SK-N-SH treated with all-trans-retinoic acid at 6 μM for 48 hours (cell line): ENCODE data around the gene TMPRSS11D.

Source experiments
- ATAC-seq: fragments of 200-7000 bp; cut with Tn5 transposase; 3 replicates; pipeline ENCODE4 v1.9.1; 2020; ENCODE audit warnings: mild to moderate bottlenecking, moderate library complexity
- BACH2 ChIP-seq: fragments of 250-450 bp; sonication (Bioruptor Pico); IDR thresholded peaks from 2 replicates; pipeline ENCODE4 v1.9.0; 2021; ENCODE audit warnings: mild to moderate bottlenecking, borderline replicate concordance
- ESRRG ChIP-seq: fragments of 250-450 bp; sonication (Bioruptor Pico); IDR thresholded peaks from 2 replicates; pipeline ENCODE4 v1.6.1; 2021; ENCODE audit warnings: mild to moderate bottlenecking
- GLIS3 ChIP-seq: fragments of 250-450 bp; sonication (Bioruptor Pico); IDR thresholded peaks from 2 replicates; pipeline ENCODE4 v1.5.0; 2020; ENCODE audit warnings: mild to moderate bottlenecking, moderate library complexity
- OSR1 ChIP-seq: fragments of 250-450 bp; sonication (Bioruptor Pico); IDR thresholded peaks from 2 replicates; pipeline ENCODE4 v1.8.0; 2022; ENCODE audit warnings: moderate library complexity, mild to moderate bottlenecking, inconsistent platforms
- PPARA ChIP-seq: fragments of 250-450 bp; sonication (Bioruptor Pico); IDR thresholded peaks from 2 replicates; pipeline ENCODE4 v1.5.0; 2020; ENCODE audit warnings: mild to moderate bottlenecking, borderline replicate concordance
- RARB ChIP-seq: fragments of 250-450 bp; sonication (Bioruptor Pico); IDR thresholded peaks from 2 replicates; pipeline ENCODE4 v1.8.0; 2021; ENCODE audit warnings: mild to moderate bottlenecking, moderate library complexity
- SNAI2 ChIP-seq: fragments of 250-450 bp; sonication (Bioruptor Pico); IDR thresholded peaks from 2 replicates; pipeline ENCODE4 v1.5.0; 2020; ENCODE audit warnings: mild to moderate bottlenecking, moderate library complexity
- TCF4 ChIP-seq: fragments of 250-450 bp; sonication (Bioruptor Pico); IDR thresholded peaks from 2 replicates; pipeline ENCODE4 v1.8.0; 2021; ENCODE audit warnings: mild to moderate bottlenecking, moderate library complexity, borderline replicate concordance
- TOX ChIP-seq: fragments of 250-450 bp; sonication (Bioruptor Pico); IDR thresholded peaks from 2 replicates; pipeline ENCODE4 v1.8.0; 2021; ENCODE audit warnings: mild to moderate bottlenecking, moderate library complexity, borderline replicate concordance
- ZC3H10 ChIP-seq: fragments of 250-450 bp; sonication (Bioruptor Pico); IDR thresholded peaks from 2 replicates; pipeline ENCODE4 v1.5.1; 2021; ENCODE audit warnings: mild to moderate bottlenecking, moderate library complexity
- ZFP3 ChIP-seq: fragments of 250-450 bp; sonication (Bioruptor Pico); IDR thresholded peaks from 2 replicates; pipeline ENCODE4 v1.5.0; 2020; ENCODE audit warnings: mild to moderate bottlenecking, moderate library complexity
- ZFP30 ChIP-seq: fragments of 450-650 bp; formaldehyde crosslinking; IDR thresholded peaks from 2 replicates; pipeline ENCODE4 v1.5.0; 2022; ENCODE audit warnings: mild to moderate bottlenecking, moderate library complexity
- ZNF565 ChIP-seq: fragments of 450-650 bp; formaldehyde crosslinking; conservative IDR thresholded peaks from 2 replicates; pipeline ENCODE4 v1.5.0; 2020; ENCODE audit warnings: low read depth, mild to moderate bottlenecking, moderate library complexity
- ZNF70 ChIP-seq: fragments of 450-650 bp; formaldehyde crosslinking; IDR thresholded peaks from 2 replicates; pipeline ENCODE4 v1.5.0; 2020; ENCODE audit warnings: mild to moderate bottlenecking, moderate library complexity
- TF ChIP-seq, protein P1 (sequence below): fragments of 250-450 bp; sonication (Bioruptor Pico); IDR thresholded peaks from 2 replicates; pipeline ENCODE4 v1.5.1; 2020; ENCODE audit warnings: low read depth, mild to moderate bottlenecking, moderate library complexity
- TF ChIP-seq, protein P2 (sequence below): fragments of 250-450 bp; sonication (Bioruptor Pico); IDR thresholded peaks from 2 replicates; pipeline ENCODE4 v1.8.0; 2021; ENCODE audit warnings: low read depth, mild to moderate bottlenecking, moderate library complexity, borderline replicate concordance
- TF ChIP-seq, protein P3 (sequence below): fragments of 250-450 bp; sonication (Bioruptor Pico); IDR thresholded peaks from 2 replicates; pipeline ENCODE4 v1.8.0; 2020; ENCODE audit warnings: mild to moderate bottlenecking, moderate library complexity, borderline replicate concordance
- TF ChIP-seq, protein P4 (sequence below): fragments of 250-450 bp; sonication (Bioruptor Pico); IDR thresholded peaks from 2 replicates; pipeline ENCODE4 v1.5.0; 2020; ENCODE audit warnings: mild to moderate bottlenecking, moderate library complexity

The TMPRSS11D gene, protein sequence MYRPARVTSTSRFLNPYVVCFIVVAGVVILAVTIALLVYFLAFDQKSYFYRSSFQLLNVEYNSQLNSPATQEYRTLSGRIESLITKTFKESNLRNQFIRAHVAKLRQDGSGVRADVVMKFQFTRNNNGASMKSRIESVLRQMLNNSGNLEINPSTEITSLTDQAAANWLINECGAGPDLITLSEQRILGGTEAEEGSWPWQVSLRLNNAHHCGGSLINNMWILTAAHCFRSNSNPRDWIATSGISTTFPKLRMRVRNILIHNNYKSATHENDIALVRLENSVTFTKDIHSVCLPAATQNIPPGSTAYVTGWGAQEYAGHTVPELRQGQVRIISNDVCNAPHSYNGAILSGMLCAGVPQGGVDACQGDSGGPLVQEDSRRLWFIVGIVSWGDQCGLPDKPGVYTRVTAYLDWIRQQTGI

DNA sequence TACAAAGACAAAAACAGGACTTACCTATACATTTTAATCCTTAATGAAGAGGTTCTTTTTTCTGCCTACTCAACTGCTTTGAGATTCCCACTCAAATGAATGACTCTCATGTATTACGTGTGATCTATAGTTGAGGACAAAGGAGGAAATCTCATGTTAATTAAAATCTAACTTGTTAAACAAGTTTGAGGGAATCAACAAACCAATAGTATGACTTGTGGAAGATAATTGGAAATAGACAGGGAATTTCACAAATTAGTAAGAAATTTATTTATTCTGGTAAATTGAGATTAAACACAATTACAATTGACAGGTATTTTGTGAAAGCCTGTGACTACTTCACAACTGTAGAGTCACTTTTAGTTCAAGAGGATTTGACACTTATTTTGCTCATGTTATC, at the start of gene TMPRSS11D:
TMPRSS11D (minus strand) TSS at position 101 of the 400 bp plus-strand sequence; CDS start at position 32, 69 bp downstream.
- no peak for ATAC-seq
- TF ChIP-seq ZNF565 (CRISPR knock-in tag) (no peak), TCF4 (CRISPR knock-in tag) (no peak), BACH2 (CRISPR knock-in tag) (no peak), GLIS3 (no peak), ZC3H10 (no peak), ESRRG (CRISPR knock-in tag) (no peak), RARB (CRISPR knock-in tag) (no peak), ZFP3 (CRISPR knock-in tag) (no peak), ZFP30 (CRISPR knock-in tag) (no peak), OSR1 (CRISPR knock-in tag) (no peak), PPARA (CRISPR knock-in tag) (no peak), ZNF70 (CRISPR knock-in tag) (no peak)
- TF ChIP-seq, protein P1, sequence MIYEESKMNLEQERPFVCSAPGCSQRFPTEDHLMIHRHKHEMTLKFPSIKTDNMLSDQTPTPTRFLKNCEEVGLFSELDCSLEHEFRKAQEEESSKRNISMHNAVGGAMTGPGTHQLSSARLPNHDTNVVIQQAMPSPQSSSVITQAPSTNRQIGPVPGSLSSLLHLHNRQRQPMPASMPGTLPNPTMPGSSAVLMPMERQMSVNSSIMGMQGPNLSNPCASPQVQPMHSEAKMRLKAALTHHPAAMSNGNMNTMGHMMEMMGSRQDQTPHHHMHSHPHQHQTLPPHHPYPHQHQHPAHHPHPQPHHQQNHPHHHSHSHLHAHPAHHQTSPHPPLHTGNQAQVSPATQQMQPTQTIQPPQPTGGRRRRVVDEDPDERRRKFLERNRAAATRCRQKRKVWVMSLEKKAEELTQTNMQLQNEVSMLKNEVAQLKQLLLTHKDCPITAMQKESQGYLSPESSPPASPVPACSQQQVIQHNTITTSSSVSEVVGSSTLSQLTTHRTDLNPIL (CRISPR knock-in tag) = no peak
- TF ChIP-seq, protein P2, sequence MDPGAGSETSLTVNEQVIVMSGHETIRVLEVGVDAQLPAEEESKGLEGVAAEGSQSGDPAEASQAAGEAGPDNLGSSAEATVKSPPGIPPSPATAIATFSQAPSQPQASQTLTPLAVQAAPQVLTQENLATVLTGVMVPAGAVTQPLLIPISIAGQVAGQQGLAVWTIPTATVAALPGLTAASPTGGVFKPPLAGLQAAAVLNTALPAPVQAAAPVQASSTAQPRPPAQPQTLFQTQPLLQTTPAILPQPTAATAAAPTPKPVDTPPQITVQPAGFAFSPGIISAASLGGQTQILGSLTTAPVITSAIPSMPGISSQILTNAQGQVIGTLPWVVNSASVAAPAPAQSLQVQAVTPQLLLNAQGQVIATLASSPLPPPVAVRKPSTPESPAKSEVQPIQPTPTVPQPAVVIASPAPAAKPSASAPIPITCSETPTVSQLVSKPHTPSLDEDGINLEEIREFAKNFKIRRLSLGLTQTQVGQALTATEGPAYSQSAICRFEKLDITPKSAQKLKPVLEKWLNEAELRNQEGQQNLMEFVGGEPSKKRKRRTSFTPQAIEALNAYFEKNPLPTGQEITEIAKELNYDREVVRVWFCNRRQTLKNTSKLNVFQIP = no peak

DNA sequence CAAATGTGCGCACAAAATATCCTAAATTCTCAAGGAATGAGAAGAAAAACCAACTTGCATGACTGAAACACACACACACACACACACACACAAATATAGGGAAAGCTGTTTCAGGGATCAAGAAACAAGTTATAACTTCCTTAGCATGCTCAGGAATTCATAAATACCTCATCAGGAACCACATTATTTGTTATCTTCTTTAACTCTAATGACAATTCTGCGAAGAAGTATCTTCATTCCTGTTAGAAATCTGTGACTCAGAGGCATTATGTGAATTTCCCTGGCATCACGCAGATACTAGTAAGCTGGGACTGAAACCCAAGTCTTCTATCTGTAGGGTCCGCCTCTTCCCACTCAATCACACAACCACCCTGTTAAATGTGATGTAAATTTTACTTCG, 49.2 kb upstream of the TMPRSS11D start:
- no peak for ATAC-seq

More for the DNA sequence above, 49.2 kb upstream of the TMPRSS11D start:
- TF ChIP-seq TCF4 (CRISPR knock-in tag) (no peak), ZNF70 (CRISPR knock-in tag) (no peak), SNAI2 (CRISPR knock-in tag) (no peak), TOX (no peak), ZFP30 (CRISPR knock-in tag) (no peak), ZNF565 (CRISPR knock-in tag) (no peak)
- TF ChIP-seq, protein P3, sequence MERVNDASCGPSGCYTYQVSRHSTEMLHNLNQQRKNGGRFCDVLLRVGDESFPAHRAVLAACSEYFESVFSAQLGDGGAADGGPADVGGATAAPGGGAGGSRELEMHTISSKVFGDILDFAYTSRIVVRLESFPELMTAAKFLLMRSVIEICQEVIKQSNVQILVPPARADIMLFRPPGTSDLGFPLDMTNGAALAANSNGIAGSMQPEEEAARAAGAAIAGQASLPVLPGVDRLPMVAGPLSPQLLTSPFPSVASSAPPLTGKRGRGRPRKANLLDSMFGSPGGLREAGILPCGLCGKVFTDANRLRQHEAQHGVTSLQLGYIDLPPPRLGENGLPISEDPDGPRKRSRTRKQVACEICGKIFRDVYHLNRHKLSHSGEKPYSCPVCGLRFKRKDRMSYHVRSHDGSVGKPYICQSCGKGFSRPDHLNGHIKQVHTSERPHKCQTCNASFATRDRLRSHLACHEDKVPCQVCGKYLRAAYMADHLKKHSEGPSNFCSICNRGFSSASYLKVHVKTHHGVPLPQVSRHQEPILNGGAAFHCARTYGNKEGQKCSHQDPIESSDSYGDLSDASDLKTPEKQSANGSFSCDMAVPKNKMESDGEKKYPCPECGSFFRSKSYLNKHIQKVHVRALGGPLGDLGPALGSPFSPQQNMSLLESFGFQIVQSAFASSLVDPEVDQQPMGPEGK (CRISPR knock-in tag) = no peak
- TF ChIP-seq, protein P4, sequence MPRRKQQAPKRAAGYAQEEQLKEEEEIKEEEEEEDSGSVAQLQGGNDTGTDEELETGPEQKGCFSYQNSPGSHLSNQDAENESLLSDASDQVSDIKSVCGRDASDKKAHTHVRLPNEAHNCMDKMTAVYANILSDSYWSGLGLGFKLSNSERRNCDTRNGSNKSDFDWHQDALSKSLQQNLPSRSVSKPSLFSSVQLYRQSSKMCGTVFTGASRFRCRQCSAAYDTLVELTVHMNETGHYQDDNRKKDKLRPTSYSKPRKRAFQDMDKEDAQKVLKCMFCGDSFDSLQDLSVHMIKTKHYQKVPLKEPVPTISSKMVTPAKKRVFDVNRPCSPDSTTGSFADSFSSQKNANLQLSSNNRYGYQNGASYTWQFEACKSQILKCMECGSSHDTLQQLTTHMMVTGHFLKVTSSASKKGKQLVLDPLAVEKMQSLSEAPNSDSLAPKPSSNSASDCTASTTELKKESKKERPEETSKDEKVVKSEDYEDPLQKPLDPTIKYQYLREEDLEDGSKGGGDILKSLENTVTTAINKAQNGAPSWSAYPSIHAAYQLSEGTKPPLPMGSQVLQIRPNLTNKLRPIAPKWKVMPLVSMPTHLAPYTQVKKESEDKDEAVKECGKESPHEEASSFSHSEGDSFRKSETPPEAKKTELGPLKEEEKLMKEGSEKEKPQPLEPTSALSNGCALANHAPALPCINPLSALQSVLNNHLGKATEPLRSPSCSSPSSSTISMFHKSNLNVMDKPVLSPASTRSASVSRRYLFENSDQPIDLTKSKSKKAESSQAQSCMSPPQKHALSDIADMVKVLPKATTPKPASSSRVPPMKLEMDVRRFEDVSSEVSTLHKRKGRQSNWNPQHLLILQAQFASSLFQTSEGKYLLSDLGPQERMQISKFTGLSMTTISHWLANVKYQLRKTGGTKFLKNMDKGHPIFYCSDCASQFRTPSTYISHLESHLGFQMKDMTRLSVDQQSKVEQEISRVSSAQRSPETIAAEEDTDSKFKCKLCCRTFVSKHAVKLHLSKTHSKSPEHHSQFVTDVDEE (CRISPR knock-in tag) = no peak
- TF ChIP-seq, protein P2 = no peak
